ENCODE data around the gene ZMIZ1. TPM values are rescaled to one million over a fixed set of nuclear protein-coding genes. Genes with fewer than 3 reads are reported as not detected.

The ZMIZ1 gene
- polyA plus RNA-seq, 1 donor = 40.1 TPM

DNA sequence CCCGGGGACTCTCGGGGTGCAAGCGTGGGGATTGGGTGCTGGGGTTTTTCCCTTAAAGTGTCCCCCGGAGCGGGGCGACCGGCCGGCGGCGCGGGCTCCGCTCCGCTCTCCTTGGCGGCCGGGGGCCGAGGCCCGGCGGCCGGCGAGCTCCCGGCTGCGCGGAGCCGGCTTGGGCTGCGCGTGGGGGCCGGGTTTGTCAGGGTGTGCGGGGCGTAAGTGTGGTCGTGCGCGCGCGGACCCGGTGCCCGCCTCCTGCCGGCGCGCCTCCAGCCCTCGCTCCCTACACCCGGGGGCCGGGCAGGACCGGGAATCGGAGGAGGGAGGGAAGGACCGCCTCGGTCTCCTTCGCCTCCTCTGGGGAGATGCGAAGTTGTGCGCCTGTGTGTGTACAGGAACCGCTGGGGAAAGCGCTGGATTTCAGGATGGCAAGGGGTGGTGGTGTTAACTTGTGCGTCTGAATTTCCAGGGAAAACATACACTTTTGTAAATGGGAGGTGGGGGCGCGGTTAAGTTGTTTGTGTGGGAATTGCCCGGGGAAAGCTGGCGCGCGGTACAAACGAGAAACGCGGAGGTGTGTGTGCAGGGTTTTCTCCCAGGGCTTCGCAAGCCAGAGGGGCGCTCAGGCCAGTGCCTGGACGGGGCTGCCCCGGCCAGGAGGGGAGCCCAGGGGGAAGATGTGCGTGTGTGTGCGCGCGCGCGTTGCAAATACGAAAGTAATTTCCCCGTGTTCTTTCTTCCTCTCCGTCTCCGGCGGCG is 737 bp downstream of the ZMIZ1 start:
- peaks cover 40% of the 10 kb centered on the region for H3K4me1 ChIP-seq (ENCODE audit: control insufficient read depth, insufficient read depth, low read length)
- H3K9me3 ChIP-seq (ENCODE audit: control insufficient read depth, low read depth, low read length) = no peaks in the 10 kb centered on the region
- H3K36me3 ChIP-seq (ENCODE audit: control insufficient read depth, insufficient read depth, low read length) = no peaks in the 10 kb centered on the region
- peak overlapping the region; percentile 73 for H3K4me3 ChIP-seq (ENCODE audit: low read length)
- peak overlapping the region; percentile 83 for H3K27ac ChIP-seq (ENCODE audit: low read length)
- no peaks in the 10 kb centered on the region for H3K27me3 ChIP-seq (ENCODE audit: control insufficient read depth, insufficient read depth, low read length)
- peak in 1 of 2 donors; percentile 70 for DNase-seq
- WGBS (ENCODE audit: insufficient coverage, low lambda C conversion rate) = 0% methylated on average over 8 of the region's 77 CpGs

DNA sequence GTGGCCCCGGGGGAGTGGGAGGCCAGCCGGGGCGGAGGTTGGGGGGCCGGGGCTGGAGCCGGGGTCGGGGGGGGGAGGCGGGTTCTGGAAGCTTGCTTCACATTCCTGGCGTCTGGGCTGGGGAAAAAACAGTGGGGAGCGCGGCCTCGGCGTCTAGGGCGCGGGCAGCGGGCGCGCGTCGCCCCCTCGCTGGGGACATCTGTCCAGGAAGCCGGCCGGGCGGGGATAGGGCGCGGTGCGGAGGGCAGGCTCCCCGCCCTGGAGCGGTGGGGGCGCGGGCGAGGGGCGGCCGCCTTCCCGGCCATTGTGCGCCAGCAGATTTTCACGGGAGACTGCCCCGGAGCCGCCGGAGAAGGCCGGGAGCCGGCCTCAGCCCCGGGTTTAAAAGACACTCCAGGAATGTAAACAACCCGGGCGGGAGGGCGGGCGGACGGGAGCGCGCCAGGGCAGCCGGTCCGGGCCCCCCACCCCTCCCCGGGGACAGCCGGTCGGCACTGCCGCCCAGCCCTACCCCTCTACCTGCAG is 1.4 kb downstream of the ZMIZ1 start:
- Histone ChIP-seq H3K4me1 (ENCODE audit: control insufficient read depth, insufficient read depth, low read length) (peaks cover 45% of the 10 kb centered on the region), H3K9me3 (ENCODE audit: control insufficient read depth, low read depth, low read length) (no peaks in the 10 kb centered on the region), H3K27me3 (ENCODE audit: control insufficient read depth, insufficient read depth, low read length) (no peaks in the 10 kb centered on the region), H3K36me3 (ENCODE audit: control insufficient read depth, insufficient read depth, low read length) (no peaks in the 10 kb centered on the region), H3K27ac (ENCODE audit: low read length) (peak overlapping the region; percentile 83), H3K4me3 (ENCODE audit: low read length) (peak overlapping the region; percentile 73)
- peak in 1 of 2 donors; percentile 67 for DNase-seq
- WGBS (ENCODE audit: insufficient coverage, low lambda C conversion rate) = no CpG with 5 or more reads among the region's 55 CpGs

DNA sequence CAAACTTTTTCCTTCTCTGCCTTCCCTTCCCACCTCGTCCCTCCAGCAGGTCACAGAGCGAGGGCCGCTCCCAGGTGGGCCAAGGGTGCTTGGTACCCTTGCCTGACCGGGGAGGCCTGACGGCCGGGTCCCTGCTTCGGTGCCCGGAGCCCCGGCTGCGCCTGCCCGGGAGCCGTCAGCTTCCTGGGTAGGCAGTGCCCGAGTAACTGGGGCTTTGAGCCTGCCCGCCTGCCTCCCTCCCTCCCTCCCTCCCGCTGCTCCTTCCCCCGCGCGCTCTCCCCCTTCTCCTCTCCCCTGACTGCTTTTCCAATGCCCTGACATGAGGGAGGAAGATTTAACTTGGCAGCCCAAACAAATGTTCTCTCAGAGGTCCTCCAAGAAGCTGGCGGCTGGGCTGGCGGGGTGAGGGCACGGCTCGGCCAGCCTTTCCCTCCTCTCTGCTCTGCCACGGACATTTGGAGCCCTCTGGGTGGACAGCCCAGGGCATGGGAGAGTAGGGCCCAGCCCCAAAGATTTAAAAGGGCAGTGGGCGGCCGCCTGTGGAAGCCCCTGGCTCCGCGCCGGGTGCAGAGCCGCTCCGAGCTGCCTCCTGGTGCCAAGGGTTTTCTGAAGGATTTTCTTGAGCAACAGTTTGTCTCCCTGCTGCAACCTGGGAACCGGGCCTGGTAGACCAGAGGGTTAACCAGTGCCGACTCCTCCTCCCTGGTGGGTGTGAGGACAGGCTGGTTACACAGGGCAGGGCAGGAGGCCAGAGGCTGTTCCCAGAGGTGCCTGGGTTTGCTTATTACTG is 2.0 kb downstream of the ZMIZ1 start:
- H3K27ac ChIP-seq (ENCODE audit: low read length) = peak overlapping the region; percentile 83
- H3K27me3 ChIP-seq (ENCODE audit: control insufficient read depth, insufficient read depth, low read length) = no peaks in the 10 kb centered on the region
- peaks cover 52% of the 10 kb centered on the region for H3K4me1 ChIP-seq (ENCODE audit: control insufficient read depth, insufficient read depth, low read length)
- no CpG with 5 or more reads among the region's 32 CpGs for WGBS (ENCODE audit: insufficient coverage, low lambda C conversion rate)
- H3K9me3 ChIP-seq (ENCODE audit: control insufficient read depth, low read depth, low read length) = no peaks in the 10 kb centered on the region
- DNase-seq = peak; percentile 93 to 94
- H3K36me3 ChIP-seq (ENCODE audit: control insufficient read depth, insufficient read depth, low read length) = no peaks in the 10 kb centered on the region
- H3K4me3 ChIP-seq (ENCODE audit: low read length) = peak overlapping the region; percentile 73

DNA sequence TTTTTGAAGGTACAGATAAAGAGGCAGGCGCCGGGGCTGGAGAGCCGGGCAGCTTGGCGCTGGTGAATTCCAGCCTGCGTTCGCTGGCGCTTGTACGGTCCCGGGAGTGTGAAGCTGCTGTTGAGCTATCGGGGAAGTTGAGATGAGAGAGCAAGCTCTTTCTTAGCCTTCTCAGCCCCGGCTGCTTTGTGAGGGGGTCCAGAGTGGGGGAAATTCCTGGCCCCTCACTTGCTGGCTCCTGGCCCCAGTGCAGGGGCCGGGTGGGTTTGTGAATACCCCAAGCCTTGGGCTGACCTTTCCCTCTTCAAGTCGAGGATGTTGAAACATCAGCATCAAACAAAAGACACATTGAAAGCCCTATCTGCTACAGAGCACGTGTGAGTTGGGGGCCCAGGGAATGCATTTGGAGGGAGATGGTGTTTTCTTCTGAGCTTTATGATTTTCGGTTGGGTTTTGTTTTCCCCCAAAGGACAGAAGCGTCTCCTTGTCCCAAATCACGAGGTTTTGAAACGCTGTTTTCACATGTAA is 2.7 kb downstream of the ZMIZ1 start:
- no peaks in the 10 kb centered on the region for H3K36me3 ChIP-seq (ENCODE audit: control insufficient read depth, insufficient read depth, low read length)
- H3K27ac ChIP-seq (ENCODE audit: low read length) = peak overlapping the region; percentile 83
- no peaks in the 10 kb centered on the region for H3K9me3 ChIP-seq (ENCODE audit: control insufficient read depth, low read depth, low read length)
- peaks cover 54% of the 10 kb centered on the region for H3K4me1 ChIP-seq (ENCODE audit: control insufficient read depth, insufficient read depth, low read length)
- no CpG with 5 or more reads among the region's 18 CpGs for WGBS (ENCODE audit: insufficient coverage, low lambda C conversion rate)
- H3K4me3 ChIP-seq (ENCODE audit: low read length) = peak overlapping the region; percentile 73
- no peaks in the 10 kb centered on the region for H3K27me3 ChIP-seq (ENCODE audit: control insufficient read depth, insufficient read depth, low read length)
- no peak for DNase-seq

DNA sequence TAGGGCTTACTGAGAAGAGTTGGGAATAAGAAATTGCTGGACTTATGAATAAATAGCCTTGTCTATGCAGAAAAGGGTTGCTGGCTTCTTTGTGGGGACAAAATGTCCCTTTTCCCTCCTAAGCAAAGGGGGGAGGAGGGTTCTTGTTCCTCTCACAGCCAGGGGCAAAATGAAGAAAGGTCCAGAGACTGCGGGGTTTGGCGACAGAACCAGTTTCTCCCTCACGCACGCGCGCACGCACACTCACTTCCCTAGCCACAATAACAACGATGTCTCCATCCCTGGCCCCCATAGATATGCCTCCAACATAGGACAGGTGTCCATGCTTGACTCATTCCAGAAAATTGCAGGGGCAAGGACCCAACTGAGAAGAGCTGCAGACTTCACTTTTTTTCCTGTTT is 3.3 kb downstream of the ZMIZ1 start:
- Histone ChIP-seq H3K4me1 (ENCODE audit: control insufficient read depth, insufficient read depth, low read length) (peaks cover 56% of the 10 kb centered on the region), H3K27ac (ENCODE audit: low read length) (peak overlapping the region; percentile 83), H3K27me3 (ENCODE audit: control insufficient read depth, insufficient read depth, low read length) (no peaks in the 10 kb centered on the region), H3K4me3 (ENCODE audit: low read length) (peak overlapping the region; percentile 73), H3K9me3 (ENCODE audit: control insufficient read depth, low read depth, low read length) (no peaks in the 10 kb centered on the region), H3K36me3 (ENCODE audit: control insufficient read depth, insufficient read depth, low read length) (no peaks in the 10 kb centered on the region)
- no CpG with 5 or more reads among the region's 8 CpGs for WGBS (ENCODE audit: insufficient coverage, low lambda C conversion rate)
- DNase-seq = no peak

DNA sequence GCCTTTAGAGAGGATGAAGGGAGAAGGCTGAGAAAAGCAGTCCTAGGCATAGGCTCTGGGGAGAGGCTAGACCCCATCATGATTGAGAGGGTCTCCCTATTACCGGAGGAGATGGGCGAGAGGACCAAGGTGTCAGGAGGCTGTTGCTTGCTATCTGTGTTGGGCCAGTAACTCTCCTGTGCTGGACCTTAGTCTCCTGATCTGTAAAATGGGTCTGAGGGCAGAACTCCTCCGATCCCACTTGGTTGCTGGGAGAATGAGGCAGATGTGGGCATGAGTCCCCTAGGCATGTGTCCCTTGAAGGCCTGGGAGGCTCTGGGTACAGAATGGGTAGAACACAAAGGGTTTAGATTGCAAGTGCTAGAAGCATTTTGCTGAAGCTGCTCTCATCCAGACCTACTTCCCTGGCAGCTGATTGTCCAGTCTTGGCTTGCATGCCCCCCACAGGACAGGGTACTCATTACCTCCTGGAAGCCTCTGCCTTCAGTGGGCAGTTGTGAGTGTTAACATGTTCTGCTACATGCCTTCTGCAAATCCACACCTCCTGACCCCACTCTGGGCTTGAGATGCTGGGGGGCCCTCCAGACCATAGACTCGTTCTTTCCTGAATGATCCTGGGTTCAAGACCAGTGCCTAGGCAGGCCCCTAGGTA is 4.4 kb downstream of the ZMIZ1 start:
- Histone ChIP-seq H3K27me3 (ENCODE audit: control insufficient read depth, insufficient read depth, low read length) (no peaks in the 10 kb centered on the region), H3K4me3 (ENCODE audit: low read length) (no peak overlapping the region), H3K4me1 (ENCODE audit: control insufficient read depth, insufficient read depth, low read length) (peaks cover 63% of the 10 kb centered on the region), H3K9me3 (ENCODE audit: control insufficient read depth, low read depth, low read length) (no peaks in the 10 kb centered on the region), H3K36me3 (ENCODE audit: control insufficient read depth, insufficient read depth, low read length) (no peaks in the 10 kb centered on the region), H3K27ac (ENCODE audit: low read length) (peak overlapping the region; percentile 83)
- WGBS (ENCODE audit: insufficient coverage, low lambda C conversion rate) = no CpG with 5 or more reads among the region's 4 CpGs
- DNase-seq = no peak

DNA sequence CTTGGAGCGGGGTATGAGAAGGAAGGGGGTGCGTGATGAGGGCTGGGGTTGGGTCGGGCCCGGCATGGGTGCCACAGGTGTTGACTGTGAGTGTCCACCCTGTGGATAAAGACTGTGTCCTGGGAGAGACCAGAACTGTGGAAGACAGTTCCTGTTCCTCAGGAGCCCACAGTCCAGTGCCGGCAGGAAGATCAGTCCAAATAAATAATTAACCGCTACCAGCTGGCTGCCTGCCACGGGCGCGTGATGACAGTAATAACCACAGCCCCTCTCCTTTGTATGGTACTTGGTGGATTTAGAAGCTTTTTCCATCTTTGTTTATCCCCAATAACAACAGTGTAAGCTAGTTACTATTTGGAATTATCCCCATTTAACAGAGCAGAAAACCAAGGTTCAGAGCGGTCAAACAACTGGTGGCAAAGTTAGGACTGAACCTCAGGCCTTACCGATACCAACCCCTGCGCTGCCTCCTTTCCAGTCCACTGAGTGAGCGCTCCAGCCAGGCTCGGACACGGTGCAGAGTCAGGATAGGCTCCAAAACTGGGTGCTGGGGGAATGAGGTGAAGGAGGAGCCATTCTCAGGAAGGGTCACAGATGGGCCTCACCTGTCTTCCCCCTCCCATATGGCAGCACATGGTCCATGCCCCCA is 5.1 kb downstream of the ZMIZ1 start:
- peak; percentile 83 to 95 for DNase-seq
- Histone ChIP-seq H3K9me3 (ENCODE audit: control insufficient read depth, low read depth, low read length) (no peaks in the 10 kb centered on the region), H3K4me3 (ENCODE audit: low read length) (no peak overlapping the region), H3K4me1 (ENCODE audit: control insufficient read depth, insufficient read depth, low read length) (peaks cover 68% of the 10 kb centered on the region), H3K27ac (ENCODE audit: low read length) (peak overlapping the region; percentile 83), H3K27me3 (ENCODE audit: control insufficient read depth, insufficient read depth, low read length) (no peaks in the 10 kb centered on the region), H3K36me3 (ENCODE audit: control insufficient read depth, insufficient read depth, low read length) (no peaks in the 10 kb centered on the region)
- WGBS (ENCODE audit: insufficient coverage, low lambda C conversion rate) = no CpG with 5 or more reads among the region's 15 CpGs

DNA sequence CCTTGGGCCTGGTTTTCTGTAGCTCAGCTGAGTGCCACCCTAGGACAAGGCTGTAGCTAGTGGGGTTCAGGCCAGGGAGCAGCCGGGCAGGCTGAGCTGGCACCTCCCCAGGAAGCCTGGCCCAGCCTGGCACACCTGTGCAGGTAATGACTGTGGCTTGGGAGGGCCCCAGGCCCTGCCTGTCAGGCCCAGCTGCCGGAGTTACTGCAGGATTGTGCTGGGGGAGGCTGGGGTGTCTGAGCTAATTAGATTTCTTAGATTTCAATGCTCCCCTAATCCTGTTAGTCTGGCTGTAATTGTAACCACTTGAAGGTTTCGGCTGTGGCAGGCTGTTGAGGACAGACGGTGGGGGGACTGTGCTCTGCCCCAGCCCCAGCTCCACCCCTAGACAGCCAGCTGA is 6.0 kb downstream of the ZMIZ1 start:
- H3K4me3 ChIP-seq (ENCODE audit: low read length) = no peak overlapping the region
- WGBS (ENCODE audit: insufficient coverage, low lambda C conversion rate) = no CpG with 5 or more reads among the region's 4 CpGs
- H3K4me1 ChIP-seq (ENCODE audit: control insufficient read depth, insufficient read depth, low read length) = peaks cover 77% of the 10 kb centered on the region
- DNase-seq = peak in 1 of 2 donors; percentile 53
- H3K27ac ChIP-seq (ENCODE audit: low read length) = peak overlapping the region; percentile 83
- no peaks in the 10 kb centered on the region for H3K36me3 ChIP-seq (ENCODE audit: control insufficient read depth, insufficient read depth, low read length)
- no peaks in the 10 kb centered on the region for H3K9me3 ChIP-seq (ENCODE audit: control insufficient read depth, low read depth, low read length)
- H3K27me3 ChIP-seq (ENCODE audit: control insufficient read depth, insufficient read depth, low read length) = no peaks in the 10 kb centered on the region

DNA sequence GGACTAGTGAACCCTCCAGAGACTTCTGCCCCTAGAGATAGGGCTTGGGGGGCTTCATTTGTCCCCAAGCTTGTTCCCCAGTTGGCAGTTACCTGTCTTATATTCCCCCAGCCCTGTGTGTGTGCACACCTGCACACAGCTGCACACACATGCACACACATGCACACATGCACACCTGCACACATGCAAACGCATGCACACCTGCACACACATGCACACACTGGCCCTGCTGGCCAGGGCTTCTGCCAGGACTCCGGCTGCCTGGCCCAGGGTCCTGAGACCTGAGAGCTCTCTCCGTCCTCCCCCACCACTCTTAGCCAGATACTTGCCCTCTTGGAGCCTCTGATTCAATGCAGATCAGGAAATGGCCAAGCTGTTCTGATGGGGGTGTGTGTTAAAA is 6.7 kb downstream of the ZMIZ1 start:
- no CpG with 5 or more reads among the region's 3 CpGs for WGBS (ENCODE audit: insufficient coverage, low lambda C conversion rate)
- no peak for DNase-seq
- Histone ChIP-seq H3K4me1 (ENCODE audit: control insufficient read depth, insufficient read depth, low read length) (peaks cover 81% of the 10 kb centered on the region), H3K27me3 (ENCODE audit: control insufficient read depth, insufficient read depth, low read length) (no peaks in the 10 kb centered on the region), H3K4me3 (ENCODE audit: low read length) (no peak overlapping the region), H3K9me3 (ENCODE audit: control insufficient read depth, low read depth, low read length) (no peaks in the 10 kb centered on the region), H3K36me3 (ENCODE audit: control insufficient read depth, insufficient read depth, low read length) (no peaks in the 10 kb centered on the region), H3K27ac (ENCODE audit: low read length) (peak overlapping the region; percentile 83)
